ENCODE results near the gene CDC42BPG. TPM values are rescaled to one million over a fixed set of nuclear protein-coding genes. Genes with fewer than 3 reads are reported as not detected.

The CDC42BPG gene
- total and polyA plus RNA-seq, 9 of the 15 experiments (the other 6 are each of a cell fraction or from before 2014, with no cell fraction given), result 0.04 to 8.8 (median 2.1) TPM

- TF ChIP-seq MNT (conservative IDR thresholded peaks at IDR 0.05) (peak; percentile 21 to 52; a peak in 1 of 4 replicates), CXXC5 (CRISPR knock-in tag; IDR thresholded peaks at IDR 0.05) (peak; percentile 73), POLR2A (conservative IDR thresholded peaks at IDR 0.05) (peak; percentile 43), NBN (IDR thresholded peaks at IDR 0.05; ENCODE audit: low read depth) (no peak), ZNF511 (CRISPR knock-in tag; IDR thresholded peaks at IDR 0.05) (no peak), ZNF586 (CRISPR knock-in tag; conservative IDR thresholded peaks at IDR 0.05) (no peak), CTBP1 (IDR thresholded peaks at IDR 0.05; ENCODE audit: borderline replicate concordance) (peak; percentile 54), GABPA (tag; conservative IDR thresholded peaks at IDR 0.05; ENCODE audit: low read depth) (peak; percentile 75), HDAC2 (IDR thresholded peaks at IDR 0.05) (peak; percentile 53; the same call in 1 of the 2 replicates), ZBTB7A (IDR thresholded peaks at IDR 0.05; ENCODE audit: borderline replicate concordance, control insufficient read depth, low read depth, low read length) (peak; percentile 20; the same call in 1 of the 2 replicates), NKRF (IDR thresholded peaks at IDR 0.05; ENCODE audit: borderline replicate concordance) (no peak), ZNF639 (CRISPR knock-in tag; conservative IDR thresholded peaks at IDR 0.05 in 1 of 2, IDR thresholded peaks at IDR 0.05 in 1 of 2) (peak in 1 of 2 experiments; percentile 97; a peak in 2 of 4 replicates), E2F4 (CRISPR knock-in tag; IDR thresholded peaks at IDR 0.05; ENCODE audit: low read depth) (no peak), CTCF (IDR thresholded peaks at IDR 0.05 in 2 of 3, conservative IDR thresholded peaks at IDR 0.05 in 1 of 3; ENCODE audit: insufficient read depth in 2 of 3, low read depth in 1 of 3, low read length in 3 of 3) (peak; percentile 37 to 81 (median 55); a peak in 4 of 6 replicates), HDGF (IDR thresholded peaks at IDR 0.05) (no peak), SMARCA4 (IDR thresholded peaks at IDR 0.05) (peak; percentile 45; the same call in 1 of the 2 replicates), TBP (optimal IDR thresholded peaks at IDR 0.05; ENCODE audit: low read depth, low read length) (peak; percentile 16)
Observed at GRCh38 chr11:64803158-64803845, 41.2 kb downstream of the CDC42BPG start, which contains the start of gene MAP4K2 (continued).

All from K562 (cell line).